ENCODE measurements around the gene TNFSF12. TPM values are rescaled to one million over a fixed set of nuclear protein-coding genes. Genes with fewer than 3 reads are reported as not detected.

The TNFSF12 gene, protein sequence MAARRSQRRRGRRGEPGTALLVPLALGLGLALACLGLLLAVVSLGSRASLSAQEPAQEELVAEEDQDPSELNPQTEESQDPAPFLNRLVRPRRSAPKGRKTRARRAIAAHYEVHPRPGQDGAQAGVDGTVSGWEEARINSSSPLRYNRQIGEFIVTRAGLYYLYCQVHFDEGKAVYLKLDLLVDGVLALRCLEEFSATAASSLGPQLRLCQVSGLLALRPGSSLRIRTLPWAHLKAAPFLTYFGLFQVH
- total RNA-seq (2011; cell fraction: chromatin; rRNA removed; ENCODE audit: low replicate concordance): not detected in 2 replicates
- total RNA-seq (2011; cell fraction: nucleolus; rRNA removed): not detected in 2 replicates
- total RNA-seq (2011; cell fraction: nucleoplasm; rRNA removed): not detected in 2 replicates
- total RNA-seq (2014; rRNA removed): 0.18 and 0.37 TPM in 2 replicates
- not detected in 2 replicates for total RNA-seq (2014; rRNA removed; fragmentation: Illumina TruSeq; extraction: Trizol)
- total RNA-seq (2015; rRNA removed; fragmentation: Illumina TruSeq; extraction: Trizol): not detected in 2 replicates
- total RNA-seq (2021): 0.56 and 0.82 TPM in 2 replicates
- polyA plus RNA-seq (2011; rRNA removed): 0.07 and 0.11 TPM in 2 replicates
- polyA plus RNA-seq (2011; cell fraction: cytosol; rRNA removed): 0.10 and 0.45 TPM in 2 replicates
- polyA plus RNA-seq (2011; cell fraction: nucleus; rRNA removed): 0.29 and 0.41 TPM in 2 replicates
- 0.72 and 1.2 TPM in 2 replicates for polyA plus RNA-seq (2012)
- 0.19 and 0.25 TPM in 2 replicates for polyA plus RNA-seq (2014; fragmentation: Illumina TruSeq; extraction: Trizol)
- polyA plus RNA-seq (2014; fragmentation: Nextera tagmentation; extraction: Ambion mirVana): under 1 TPM in 1 of 2 experiments, not detected in 1; 0.03 TPM
- 0.55 and 0.95 TPM in 2 replicates for polyA plus RNA-seq (2014; rRNA removed)
- polyA minus RNA-seq (2011; rRNA and poly(A)+ RNA removed): not detected in 2 replicates
- polyA minus RNA-seq (2011; cell fraction: cytosol; rRNA and poly(A)+ RNA removed): not detected in 2 replicates
- polyA minus RNA-seq (2011; cell fraction: nucleus; rRNA and poly(A)+ RNA removed): not detected in 2 replicates
- percentile 13 among the genes with signal in this experiment for Bru-seq, nascent RNA
- BruChase-seq, experiment 1, labeled RNA remaining after a 2-hour chase: not detected
- not detected for BruChase-seq, experiment 2, labeled RNA remaining after a 6-hour chase
- long read RNA-seq, experiment 1: 0 reads
- long read RNA-seq, experiment 2, partial matches to known transcripts: 0 of 1 reads
- long read RNA-seq, experiment 2, other reads (novel, unspliced or antisense): 0 of 1 reads
- long read RNA-seq, experiment 3: 0 reads

DNA sequence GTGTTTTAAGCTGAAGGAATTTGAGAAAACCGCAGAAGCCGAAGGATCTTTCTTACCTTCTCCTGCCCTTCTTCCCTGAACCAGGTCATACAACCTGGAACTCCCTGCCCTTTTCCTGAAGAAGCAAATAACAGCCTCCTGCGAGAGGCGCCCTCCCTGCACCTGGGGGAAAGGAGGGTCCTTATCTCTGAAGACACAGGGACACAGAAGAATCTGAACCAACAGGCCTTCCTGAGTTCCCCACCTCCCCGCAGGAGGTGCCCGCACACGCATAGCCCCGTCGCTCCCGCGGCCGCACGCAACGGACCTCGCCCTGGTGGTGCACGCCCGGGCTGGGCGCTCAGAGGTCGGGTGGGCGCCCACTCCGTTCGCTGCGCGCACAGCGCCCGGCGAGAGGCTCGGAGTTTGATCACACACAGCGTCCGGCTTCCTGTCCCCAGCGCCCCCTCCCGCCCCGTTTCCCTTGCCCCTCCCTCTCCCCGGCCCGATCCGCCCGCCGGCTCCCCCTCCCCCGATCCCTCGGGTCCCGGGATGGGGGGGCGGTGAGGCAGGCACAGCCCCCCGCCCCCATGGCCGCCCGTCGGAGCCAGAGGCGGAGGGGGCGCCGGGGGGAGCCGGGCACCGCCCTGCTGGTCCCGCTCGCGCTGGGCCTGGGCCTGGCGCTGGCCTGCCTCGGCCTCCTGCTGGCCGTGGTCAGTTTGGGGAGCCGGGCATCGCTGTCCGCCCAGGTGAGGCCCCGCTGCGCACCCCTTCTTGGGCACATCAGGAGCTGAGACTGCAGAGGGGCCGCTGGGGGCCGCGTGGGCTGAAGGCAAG, at the start of gene TNFSF12:
TSS of gene TNFSF12 (plus strand) at position 474 of the 816 bp plus-strand sequence. CDS start at position 570, 96 bp downstream.
- peak within 1 kb of the TSS; percentile 26 to 88; a peak in 3 of 4 replicates for H3K9ac ChIP-seq (ENCODE audit: insufficient read depth in 1 of 2, low read depth in 2 of 2, low read length in 2 of 2)
- in situ Hi-C loops (cut with MboI) (no loop called here), intact Hi-C loops (cut with micrococcal nuclease) (no loop called here)
- no peaks in the 10 kb centered on the region for H4K20me1 ChIP-seq (replicated peaks; ENCODE audit: control insufficient read depth, insufficient read depth, low read length)
- peaks cover 7 to 23% of the 10 kb centered on the region in 2 experiments; a peak in 4 of 5 replicates for H3K4me1 ChIP-seq (replicated peaks in 1 of 2; ENCODE audit: control insufficient read depth in 2 of 2, insufficient read depth in 2 of 2, low read length in 2 of 2)
- no peaks in the 10 kb centered on the region for H3K27me3 ChIP-seq (ENCODE audit: control insufficient read depth in 2 of 2, insufficient read depth in 2 of 2, low read length in 2 of 2)
- POLR2A ChIA-PET: interaction anchor here (1.0 to 1.1 kb wide), 2 partner anchors 31 to 64 kb away, joined by 3 read pairs; no protein-coding TSS in a partner anchor
- H3K36me3 ChIP-seq (ENCODE audit: control insufficient read depth, insufficient read depth, low read length): no peaks in the 10 kb centered on the region
- no peaks in the 10 kb centered on the region for H3K9me3 ChIP-seq (replicated peaks; ENCODE audit: control insufficient read depth, insufficient read depth, low read depth, low read length)
- DNase-seq (ENCODE audit: extremely low read depth in 1 of 4, low spot score in 3 of 4) (peak; percentile 60 to 74 (median 69)), ATAC-seq (peak; percentile 86), FAIRE-seq (peak; percentile 68)
- H3K4me3 ChIP-seq: peak within 1 kb of the TSS; percentile 42
- CTCF ChIA-PET (ENCODE audit: low intra/inter-chr PET ratio): no interaction called here
- BruUV-seq (replicated peaks): no TSS peak
- H3K4me2 ChIP-seq (ENCODE audit: insufficient read depth, low read length): peak within 1 kb of the TSS; percentile 71
- H3K27ac ChIP-seq (ENCODE audit: extremely low read depth, low read depth, low read length): no peak within 1 kb of the TSS; the same call in 2 of the 3 replicates
- H2AFZ ChIP-seq (ENCODE audit: low read depth, low read length): peak within 1 kb of the TSS; percentile 73
- no peaks in the 10 kb centered on the region for H3K9me1 ChIP-seq (ENCODE audit: control insufficient read depth, insufficient read depth, low read length)
- no peaks in the 10 kb centered on the region for H3K79me2 ChIP-seq (ENCODE audit: control insufficient read depth, insufficient read depth, low read length)
- WGBS (ENCODE audit: insufficient coverage, low coverage, missing lambda C conversion rate): 18% methylated on average over 8 of the region's 65 CpGs
- TF ChIP-seq ZBTB8A (IDR thresholded peaks at IDR 0.05; ENCODE audit: partially characterized antibody) (no peak), CCNT2 (IDR thresholded peaks at IDR 0.05; ENCODE audit: borderline replicate concordance, extremely low read depth, insufficient read length, low read depth, low read length) (peak; percentile 35), ZBTB43 (CRISPR knock-in tag; IDR thresholded peaks at IDR 0.05) (no peak), VEZF1 (CRISPR knock-in tag; IDR thresholded peaks at IDR 0.05) (peak; percentile 72), EP300 (IDR thresholded peaks at IDR 0.05; ENCODE audit: low read length) (peak; percentile 14; the same call in 1 of the 2 replicates), POLR2AphosphoS5 (IDR thresholded peaks at IDR 0.05; ENCODE audit: control insufficient read depth, insufficient read depth, low read depth, low read length) (0 out of 2 replicates have a peak, but pooled peaks have one; percentile 46), ARID1B (IDR thresholded peaks at IDR 0.05) (peak; percentile 53), TAL1 (IDR thresholded peaks at IDR 0.05) (peak; percentile 60; the same call in 1 of the 2 replicates), NCOR1 (IDR thresholded peaks at IDR 0.05) (peak; percentile 40; the same call in 1 of the 2 replicates)
- TF ChIP-seq, protein P1, sequence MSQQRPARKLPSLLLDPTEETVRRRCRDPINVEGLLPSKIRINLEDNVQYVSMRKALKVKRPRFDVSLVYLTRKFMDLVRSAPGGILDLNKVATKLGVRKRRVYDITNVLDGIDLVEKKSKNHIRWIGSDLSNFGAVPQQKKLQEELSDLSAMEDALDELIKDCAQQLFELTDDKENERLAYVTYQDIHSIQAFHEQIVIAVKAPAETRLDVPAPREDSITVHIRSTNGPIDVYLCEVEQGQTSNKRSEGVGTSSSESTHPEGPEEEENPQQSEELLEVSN (IDR thresholded peaks at IDR 0.05; ENCODE audit: borderline replicate concordance in 1 of 2, extremely low read depth in 1 of 2, insufficient read depth in 1 of 2, insufficient read length in 1 of 2, low read depth in 1 of 2, low read length in 1 of 2, poor library complexity in 1 of 2, severe bottlenecking in 1 of 2): peak in 1 of 2 experiments; percentile 18
